DMS153 (cell line): ENCODE results near the gene DMXL1.
"Not testable (repeated sequence)": the region's sequence is repeated elsewhere in the genome, so short reads cannot be mapped to it uniquely, and the experiment has no call there.

Experiments used
- DNase-seq: peaks from one replicate; lab custom pipeline; 2025; lab: John Stamatoyannopoulos, UW

Gene DMXL1

GRCh38 chr5:119070578-119070827, 384 bp upstream of the DMXL1 start:
- DNase-seq = no peak

- DNase-seq = no peak
Observed at GRCh38 chr5:119071561-119071995, 691 bp downstream of the DMXL1 start.

- no peak for DNase-seq
Observed at GRCh38 chr5:119072496-119072895, 1.6 kb downstream of the DMXL1 start.

- not testable (repeated sequence) for DNase-seq
Observed at GRCh38 chr5:119073746-119074337, 3.0 kb downstream of the DMXL1 start.

GRCh38 chr5:119074419-119074818, 3.5 kb downstream of the DMXL1 start:
- no peak for DNase-seq

GRCh38 chr5:119075269-119075668, 4.4 kb downstream of the DMXL1 start:
- not testable (repeated sequence) for DNase-seq

- no peak for DNase-seq
Observed at GRCh38 chr5:119076080-119076479, 5.2 kb downstream of the DMXL1 start.

GRCh38 chr5:119077444-119077843, 6.6 kb downstream of the DMXL1 start:
- no peak for DNase-seq

- no peak for DNase-seq
Observed at GRCh38 chr5:119078071-119078846, 7.4 kb downstream of the DMXL1 start.

- DNase-seq = no peak
Observed at GRCh38 chr5:119078861-119079260, 8.0 kb downstream of the DMXL1 start.

GRCh38 chr5:119079318-119079921, 8.5 kb downstream of the DMXL1 start:
- no peak for DNase-seq

GRCh38 chr5:119080936-119081335, 10.0 kb downstream of the DMXL1 start:
- no peak for DNase-seq

GRCh38 chr5:119082691-119083090, 11.8 kb downstream of the DMXL1 start:
- no peak for DNase-seq

GRCh38 chr5:119083679-119084078, 12.8 kb downstream of the DMXL1 start:
- DNase-seq = no peak

GRCh38 chr5:119088438-119088837, 17.6 kb downstream of the DMXL1 start:
- DNase-seq = no peak

- DNase-seq = no peak
Observed at GRCh38 chr5:119095611-119096010, 24.7 kb downstream of the DMXL1 start.

- DNase-seq = no peak
Observed at GRCh38 chr5:119105971-119106370, 35.1 kb downstream of the DMXL1 start.

- DNase-seq = no peak
Observed at GRCh38 chr5:119112151-119112550, 41.3 kb downstream of the DMXL1 start.

GRCh38 chr5:119117237-119117636, 46.4 kb downstream of the DMXL1 start:
- DNase-seq = no peak

- DNase-seq = no peak
Observed at GRCh38 chr5:119118000-119118399, 47.1 kb downstream of the DMXL1 start.

GRCh38 chr5:119120893-119121292, 50.0 kb downstream of the DMXL1 start:
- no peak for DNase-seq

GRCh38 chr5:119122474-119122873, 51.6 kb downstream of the DMXL1 start:
- not testable (repeated sequence) for DNase-seq

GRCh38 chr5:119123280-119123679, 52.4 kb downstream of the DMXL1 start:
- no peak for DNase-seq

- DNase-seq = no peak
Observed at GRCh38 chr5:119129770-119130169, 58.9 kb downstream of the DMXL1 start.
